Activated CD4-positive, alpha-beta T cell treated with anti-CD3 and anti-CD28 coated beads for 1 hour (primary cell): Measurements from ENCODE around the gene C5orf46.

Experiments
- DNase-seq: peaks from one replicate; pipeline ENCODE4 v3.0.0-alpha.2; 2020

Gene C5orf46

DNA sequence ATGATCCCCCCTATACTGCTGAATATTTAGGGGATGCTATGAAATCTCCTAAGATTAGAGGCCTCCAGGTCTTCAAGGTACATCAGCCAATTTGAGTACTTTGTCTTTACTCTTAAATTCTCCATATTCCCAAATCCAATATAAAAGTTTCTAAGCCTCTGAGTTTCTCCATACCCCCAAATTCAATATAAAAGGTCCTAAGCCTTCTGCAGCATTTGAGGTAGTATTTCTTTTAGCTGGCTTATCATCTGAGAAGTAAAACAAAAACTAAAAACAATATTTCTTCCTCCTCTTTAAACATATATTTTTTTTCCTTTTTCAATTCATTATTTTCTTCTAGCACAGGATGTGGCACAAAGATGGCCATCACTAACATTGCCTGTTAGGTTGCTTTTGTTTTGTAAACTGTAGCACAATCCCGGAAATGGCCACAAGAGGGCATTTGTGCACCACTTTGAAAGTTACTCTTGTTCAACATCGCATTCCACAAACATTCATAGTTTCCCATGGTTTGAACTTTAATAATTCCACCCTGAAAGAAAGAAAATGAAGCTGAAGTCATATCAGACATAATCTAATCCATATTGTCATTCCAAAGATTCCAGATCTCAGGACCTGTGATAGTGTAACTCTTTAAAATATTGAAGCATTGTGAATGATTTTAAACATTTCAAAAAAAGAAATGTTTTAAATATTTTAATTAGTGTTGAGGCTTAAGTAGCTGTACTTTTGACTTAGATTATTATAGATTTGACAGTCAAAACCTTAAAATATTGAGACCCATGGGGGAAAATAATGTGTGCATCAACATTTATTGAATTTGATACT is 48.8 kb downstream of the C5orf46 start:
- no peak for DNase-seq

- DNase-seq: no peak
These were observed 49.5 kb downstream of the C5orf46 start for GRCh38 chr5:147856801-147857200.

DNA sequence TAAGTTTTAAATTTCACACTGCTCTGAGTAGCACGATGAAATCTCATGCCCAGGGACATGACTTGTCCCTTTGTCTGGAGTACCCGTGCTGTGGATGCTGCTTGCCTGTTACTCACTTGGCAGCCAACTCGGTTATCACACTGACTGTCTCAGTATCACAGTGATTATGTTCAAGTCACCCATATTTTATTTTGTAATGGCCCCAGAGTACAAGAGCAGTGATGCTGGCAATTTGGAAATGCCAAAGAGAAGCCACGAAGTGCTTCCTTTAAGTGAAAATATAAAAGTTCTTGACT is 50.6 kb downstream of the C5orf46 start:
- DNase-seq: no peak

- no peak for DNase-seq
These were observed 51.2 kb downstream of the C5orf46 start for GRCh38 chr5:147854894-147855773.

GRCh38 chr5:147854331-147854730 is 52.0 kb downstream of the C5orf46 start:
- DNase-seq: no peak

GRCh38 chr5:147853372-147853987 is 52.9 kb downstream of the C5orf46 start:
- no peak for DNase-seq

GRCh38 chr5:147852365-147852764 is 54.0 kb downstream of the C5orf46 start:
- no peak for DNase-seq

- no peak for DNase-seq
These were observed 54.8 kb downstream of the C5orf46 start for GRCh38 chr5:147851578-147851977.

GRCh38 chr5:147849226-147849625 is 57.1 kb downstream of the C5orf46 start:
- DNase-seq: no peak

- DNase-seq: no peak
These were observed 60.7 kb downstream of the C5orf46 start for GRCh38 chr5:147845618-147846017.

DNA sequence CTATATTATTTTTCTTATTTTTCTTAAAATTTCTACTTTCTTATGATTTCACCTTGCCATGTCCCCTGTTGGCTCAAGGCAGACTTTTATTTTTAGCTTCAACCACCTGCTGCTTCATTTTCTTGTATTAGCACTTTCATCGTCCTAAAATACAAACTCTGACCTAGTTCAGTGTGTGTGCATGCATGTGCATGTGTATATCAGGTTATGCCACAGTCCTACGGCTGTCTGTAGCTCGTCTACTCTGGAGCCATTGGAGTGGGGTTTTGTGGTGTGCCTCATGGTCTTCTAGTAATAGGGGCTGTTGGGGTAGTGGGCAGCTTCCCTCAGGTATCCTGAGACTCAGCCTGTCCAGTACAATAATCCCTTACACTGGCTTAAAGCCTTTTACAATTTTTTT is 61.5 kb downstream of the C5orf46 start:
- no peak for DNase-seq

- no peak for DNase-seq
These were observed 63.5 kb downstream of the C5orf46 start for GRCh38 chr5:147842869-147843268.
